DLD1 (cell line): ENCODE measurements around the gene DNAH14.
"Not testable (repeated sequence)": the region's sequence is repeated elsewhere in the genome, so short reads cannot be mapped to it uniquely, and the experiment has no call there.

Source experiments
- in situ Hi-C: cut with HindIII; loops from 2 replicates; pipeline ENCODE4 v1.10.0; 2017; ENCODE audit warnings: low sequenced_read_pairs

DNAH14 gene

DNA sequence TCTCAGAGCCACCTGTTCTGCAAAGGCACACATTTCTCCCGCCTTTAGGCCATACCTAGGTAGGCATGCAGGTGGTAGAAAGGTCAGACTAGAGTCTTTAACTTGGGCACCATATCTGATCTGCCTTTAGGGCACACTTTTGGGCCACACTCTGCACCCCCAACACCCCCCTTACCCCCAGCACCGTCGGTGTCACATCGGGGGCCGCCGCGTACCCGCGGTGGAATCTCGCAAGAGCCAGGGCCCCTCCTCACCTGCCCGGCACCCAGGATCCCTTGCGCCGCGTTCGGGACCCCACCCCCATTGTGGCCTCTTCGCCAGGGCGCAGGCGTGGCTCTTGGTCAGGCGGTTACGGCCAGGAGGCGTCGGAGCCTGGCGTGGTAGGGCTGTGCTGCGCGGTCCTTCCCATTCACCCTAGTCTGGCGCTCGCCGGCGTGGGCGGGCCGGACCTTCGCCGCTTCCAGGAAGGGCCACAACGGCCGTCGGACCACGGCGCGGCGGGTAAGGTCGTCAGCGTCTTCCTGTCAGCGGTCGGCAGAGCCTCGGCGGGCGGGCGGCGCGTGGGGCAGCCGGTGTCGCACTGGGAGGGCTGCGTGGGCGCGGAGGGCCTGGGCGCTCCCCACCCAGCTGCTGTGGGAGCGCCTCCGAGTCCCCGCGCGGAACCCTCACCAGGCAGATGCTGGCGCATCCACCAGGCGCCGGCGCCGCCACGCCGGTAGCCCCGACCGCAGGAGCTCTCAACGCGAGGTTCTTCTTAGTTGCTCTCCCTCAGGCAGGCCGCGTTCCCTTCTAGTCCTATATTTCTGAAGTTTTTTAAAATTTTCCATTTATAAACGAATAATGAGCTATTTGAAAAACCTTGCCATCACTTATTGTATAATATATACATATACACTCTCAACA, at the start of gene DNAH14:
TSS of gene DNAH14 (plus strand) at position 341 of the 903 bp plus-strand sequence. CDS start 23,028 bp downstream, outside the sequence.
- in situ Hi-C loops = no loop called here

DNA sequence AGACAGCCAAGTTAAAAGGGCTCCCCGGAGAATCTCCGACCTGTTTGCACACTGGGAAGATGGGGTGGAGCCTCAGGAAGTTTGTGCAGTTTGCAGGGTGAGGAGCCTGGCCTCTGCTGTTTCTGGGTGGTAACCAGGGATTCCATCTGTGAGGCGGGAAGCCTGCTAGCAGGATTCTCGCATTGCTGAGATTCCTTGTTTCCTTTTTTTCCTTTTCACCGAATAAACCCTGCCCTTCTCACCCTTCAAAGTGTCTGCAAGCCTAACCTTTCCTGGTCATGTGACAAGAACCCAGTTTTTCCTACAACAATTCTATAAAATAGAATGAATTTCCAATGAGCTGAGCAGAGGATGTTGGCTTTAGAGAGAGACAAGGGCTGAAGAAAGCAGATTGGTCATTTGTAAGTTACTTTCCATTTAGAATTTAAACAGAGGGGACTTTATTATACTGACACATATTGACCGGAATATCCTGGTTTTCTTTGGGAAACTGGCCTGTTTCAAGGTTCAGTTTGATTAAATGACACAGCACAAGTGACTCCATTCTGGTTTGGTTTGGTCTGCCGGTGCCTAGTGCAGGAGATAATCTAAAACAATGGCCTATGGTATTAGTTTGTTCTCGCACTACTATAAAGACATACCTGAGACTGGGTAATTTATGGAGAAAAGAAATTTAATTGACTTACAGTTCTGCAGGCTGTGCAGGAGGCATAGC, 48.7 kb upstream of the DNAH14 start:
- in situ Hi-C loops = no loop called here

DNA sequence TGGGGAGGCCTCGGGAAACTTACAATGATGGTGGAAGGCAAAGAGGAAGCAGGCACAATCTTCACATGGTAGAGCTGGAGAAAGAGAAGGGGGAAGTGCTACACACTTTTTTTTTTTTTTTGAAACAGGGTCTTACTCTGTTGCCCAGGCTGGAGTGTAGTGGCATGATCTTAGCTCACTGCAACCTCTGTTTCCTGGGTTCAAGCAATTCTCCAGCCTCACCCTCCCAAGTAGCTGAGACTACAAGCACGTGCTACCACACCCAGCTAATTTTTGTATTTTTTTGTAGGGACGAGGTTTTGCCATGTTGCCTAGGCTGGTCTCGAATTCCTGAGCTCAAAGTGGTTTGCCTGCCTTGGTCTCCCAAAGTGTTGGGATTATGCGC, 48.2 kb upstream of the DNAH14 start:
- in situ Hi-C loops = not testable (repeated sequence)

DNA sequence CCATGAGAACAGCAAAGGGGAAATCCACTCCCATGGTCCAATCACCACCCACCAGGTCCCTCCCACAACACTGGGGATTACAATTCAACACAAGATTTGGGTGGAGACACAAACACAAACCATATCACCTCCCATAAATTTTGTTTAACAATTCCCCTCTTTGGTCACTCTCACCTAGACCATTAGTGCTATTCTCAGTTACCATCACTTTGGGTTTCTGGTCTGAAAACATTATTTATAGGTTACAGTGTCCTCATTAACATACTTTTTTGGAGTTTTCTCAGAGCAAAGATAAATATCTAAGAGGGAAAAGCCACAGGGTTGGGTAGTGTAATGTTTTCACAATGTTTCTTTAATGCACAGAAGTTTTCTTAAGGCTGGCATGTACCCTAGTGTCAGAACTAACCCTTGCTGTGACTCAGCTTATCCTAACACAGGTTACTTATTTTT, 47.7 kb upstream of the DNAH14 start:
- in situ Hi-C loops = no loop called here

DNA sequence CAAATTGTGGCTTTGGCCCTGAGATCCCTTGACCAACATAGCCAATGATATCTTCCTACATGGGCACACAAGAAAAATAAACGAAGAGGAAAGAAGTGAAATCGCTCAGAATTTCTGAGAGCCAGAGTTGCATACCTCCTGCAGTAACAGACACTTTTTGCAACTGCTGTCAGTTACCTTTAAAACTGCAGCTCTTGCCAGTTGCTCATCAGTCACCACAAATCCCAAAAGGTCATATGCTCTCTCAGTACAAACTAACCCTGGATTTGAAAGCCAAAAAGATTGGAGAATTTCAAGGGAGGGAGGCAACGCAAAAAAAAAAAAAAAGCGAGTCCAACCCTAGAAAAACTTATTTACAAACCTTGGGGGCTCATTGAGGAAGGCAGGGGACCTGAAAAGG, 47.2 kb upstream of the DNAH14 start:
- in situ Hi-C loops = no loop called here

DNA sequence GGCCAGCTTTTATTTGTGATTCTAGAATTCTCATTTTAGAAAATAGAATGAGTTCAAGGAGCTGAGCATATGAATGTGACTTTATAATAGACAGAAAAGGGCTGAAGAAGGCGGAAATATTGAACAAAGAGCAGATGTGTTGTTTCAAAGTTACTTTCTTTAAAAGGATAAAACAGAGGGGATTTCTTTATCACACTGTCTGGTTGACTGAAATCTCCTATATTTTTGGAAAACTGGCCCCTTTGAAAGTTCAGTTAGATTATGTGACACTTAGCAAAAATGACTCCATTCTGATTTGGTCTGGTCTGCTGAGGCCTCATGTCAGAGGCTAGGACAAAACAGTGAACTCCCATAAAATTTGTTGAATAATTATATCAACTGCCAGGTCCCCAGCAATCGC, 46.4 kb upstream of the DNAH14 start:
- in situ Hi-C loops = no loop called here

DNA sequence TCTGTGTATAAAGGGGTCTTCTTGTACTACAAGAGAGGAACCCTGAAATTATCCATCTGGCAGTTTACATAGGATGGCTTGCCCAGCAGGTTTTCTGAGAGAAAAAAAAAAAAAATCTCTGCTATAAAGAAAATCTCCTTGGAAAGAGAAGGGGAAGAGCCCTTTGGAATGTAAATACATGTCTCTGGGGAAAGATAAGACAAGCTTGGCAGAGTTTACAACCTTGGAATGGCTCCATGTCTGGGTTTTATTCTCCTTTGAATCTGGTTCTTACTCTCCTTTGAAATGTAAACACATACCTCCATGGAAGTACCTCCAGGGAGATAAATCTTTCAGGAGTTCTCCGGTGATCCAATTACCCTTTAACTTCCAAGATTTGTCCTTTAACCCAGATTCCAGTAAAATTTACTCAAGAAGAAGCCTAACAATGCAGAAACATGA, 45.1 kb upstream of the DNAH14 start:
- in situ Hi-C loops = no loop called here

DNA sequence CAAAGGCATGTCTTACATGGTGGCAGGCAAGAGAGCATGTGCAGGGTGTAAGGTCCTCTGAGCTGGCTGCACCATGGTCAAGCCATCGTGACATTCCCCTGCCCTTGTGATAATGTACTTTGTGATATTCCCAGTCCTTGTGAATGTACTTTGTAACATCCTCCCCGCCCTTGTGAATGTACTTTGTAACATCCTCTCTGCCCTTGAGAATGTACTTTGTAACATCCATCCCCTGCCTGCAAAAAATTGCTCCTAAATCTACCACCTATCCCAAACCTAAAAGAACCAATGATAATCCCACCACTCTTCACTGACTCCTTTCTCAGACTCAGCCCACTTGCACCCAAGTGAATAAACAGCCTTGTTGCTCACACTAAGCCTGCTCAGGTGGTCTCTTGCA, 44.1 kb upstream of the DNAH14 start:
- in situ Hi-C loops = not testable (repeated sequence)

DNA sequence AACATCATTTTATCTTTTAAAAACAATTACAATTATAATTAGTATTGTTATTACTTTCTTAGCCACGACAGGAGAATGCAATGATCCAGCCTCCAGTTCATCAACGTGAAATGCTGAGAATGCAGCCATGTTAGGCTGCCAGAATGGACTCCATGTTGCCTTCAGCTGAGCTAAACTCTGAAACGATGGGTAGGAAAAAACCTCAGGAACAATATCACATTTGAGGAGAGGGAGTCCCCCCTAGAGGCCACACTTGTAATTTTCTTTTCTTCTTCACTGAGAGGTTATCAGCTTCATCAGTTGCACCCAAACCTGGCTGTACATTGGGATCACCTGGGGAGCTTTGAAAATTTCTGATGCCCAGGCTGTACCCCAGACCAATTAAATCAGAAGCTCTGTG, 34.6 kb upstream of the DNAH14 start:
- in situ Hi-C loops = no loop called here

DNA sequence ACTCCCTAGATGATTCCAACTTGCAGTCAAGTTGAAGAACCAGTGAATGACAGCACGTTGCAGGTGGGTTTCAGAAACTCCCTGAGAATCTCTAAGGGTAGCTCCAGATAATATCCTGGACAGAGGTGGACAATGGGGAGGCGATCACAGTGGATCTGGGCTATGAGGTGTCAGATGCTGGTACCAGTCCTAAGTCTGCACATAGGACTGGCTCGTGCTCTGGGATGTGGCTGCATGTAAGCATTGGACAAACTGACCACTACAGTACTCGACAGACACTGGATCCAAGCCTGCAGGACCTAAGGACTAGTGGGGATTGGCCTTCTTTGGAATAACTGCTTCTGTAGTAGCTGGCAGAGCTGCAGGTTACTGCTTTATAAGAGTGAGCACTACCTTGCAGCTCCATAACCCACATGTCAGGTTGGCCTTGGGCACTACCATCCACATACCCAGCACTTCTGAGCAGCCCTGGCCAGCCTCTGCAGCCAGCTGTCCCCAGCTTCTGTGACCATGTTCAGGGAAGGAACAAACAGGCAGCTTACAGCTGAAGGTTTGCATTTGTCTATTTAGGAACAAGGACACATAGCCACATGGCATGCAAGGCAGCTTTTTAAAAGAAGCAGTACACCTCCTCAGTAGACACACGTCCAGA, 33.2 kb upstream of the DNAH14 start:
- in situ Hi-C loops = no loop called here

DNA sequence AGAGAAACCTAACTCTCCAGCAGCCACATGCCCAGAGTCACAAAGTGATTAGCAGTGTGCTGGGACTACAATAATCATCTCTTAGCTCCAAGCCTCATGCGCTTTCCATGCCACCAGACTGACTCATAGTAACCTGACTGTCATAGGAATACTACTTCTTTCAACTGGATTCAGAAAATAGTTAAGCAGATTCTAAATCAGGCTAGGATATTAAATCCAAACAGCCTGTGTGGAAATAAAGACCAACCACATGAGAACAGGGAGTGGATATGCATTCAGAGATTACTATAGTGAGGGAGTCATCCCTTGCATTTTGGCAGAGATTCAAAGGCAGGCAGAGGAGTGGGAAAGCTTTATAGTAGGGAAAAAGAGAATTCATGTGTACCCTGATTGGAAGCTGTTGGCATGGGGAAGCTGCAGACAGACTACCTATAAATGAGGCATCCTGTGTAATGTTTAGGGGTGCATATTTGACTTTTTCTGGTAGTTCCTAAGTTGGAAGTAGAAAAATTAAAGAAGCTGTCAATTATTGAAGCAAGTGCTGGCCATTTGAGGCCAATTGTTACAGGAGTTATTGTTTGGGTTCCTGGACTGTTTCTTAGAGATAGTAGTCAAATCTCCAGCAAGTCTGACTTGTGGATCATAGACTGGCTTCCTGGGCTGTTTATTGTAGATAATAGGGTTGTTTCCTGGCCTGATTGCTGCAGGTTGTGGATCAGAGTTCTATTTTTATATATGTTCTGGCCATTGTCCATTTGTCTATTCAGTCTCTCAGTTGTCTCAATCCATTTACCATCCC, 31.7 kb upstream of the DNAH14 start:
- in situ Hi-C loops = no loop called here

DNA sequence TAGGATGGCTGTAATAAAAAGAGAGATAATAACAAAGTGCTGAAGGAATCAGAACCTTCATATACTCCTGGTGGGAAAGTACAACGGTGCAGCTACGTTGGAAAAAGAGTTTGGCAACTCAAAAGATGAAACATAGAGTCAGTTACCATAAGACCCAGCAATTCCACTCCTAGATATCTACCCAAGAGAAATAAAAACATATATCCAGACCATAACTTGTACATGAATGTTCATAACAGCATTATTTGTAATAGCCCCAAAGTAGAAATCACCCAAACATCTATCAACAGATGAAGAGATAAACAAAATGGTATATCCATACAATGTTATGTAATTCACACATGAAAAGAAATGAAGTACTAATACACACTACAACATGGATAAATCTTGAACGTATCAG, 30.5 kb upstream of the DNAH14 start:
- in situ Hi-C loops = no loop called here

DNA sequence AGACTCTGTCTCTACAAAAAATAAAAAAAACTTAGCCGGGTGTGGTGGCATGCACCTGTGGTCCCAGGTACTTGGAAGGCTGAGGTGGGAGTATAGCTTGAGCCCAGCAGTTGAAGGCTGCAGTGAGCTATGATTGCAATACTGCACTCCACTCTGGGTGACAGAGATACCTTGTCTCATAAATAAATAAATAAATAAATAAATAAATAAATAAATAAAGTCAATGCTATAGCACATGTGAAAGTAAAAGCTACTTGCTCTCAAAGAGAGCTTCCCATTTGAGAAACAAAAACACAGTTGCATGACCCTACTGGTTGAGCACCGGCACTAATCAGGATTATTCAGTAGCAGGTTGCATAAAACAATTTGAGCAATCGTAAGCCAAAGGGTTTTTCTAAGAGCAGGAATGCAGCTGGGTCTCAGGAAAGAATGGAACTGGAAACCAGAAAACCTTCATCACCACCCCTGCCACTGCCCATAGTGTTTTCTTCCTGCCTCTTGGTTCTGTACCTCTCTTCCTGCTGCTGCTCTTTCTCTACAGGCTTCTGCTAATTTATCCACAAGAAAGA, 29.3 kb upstream of the DNAH14 start:
- in situ Hi-C loops = no loop called here

DNA sequence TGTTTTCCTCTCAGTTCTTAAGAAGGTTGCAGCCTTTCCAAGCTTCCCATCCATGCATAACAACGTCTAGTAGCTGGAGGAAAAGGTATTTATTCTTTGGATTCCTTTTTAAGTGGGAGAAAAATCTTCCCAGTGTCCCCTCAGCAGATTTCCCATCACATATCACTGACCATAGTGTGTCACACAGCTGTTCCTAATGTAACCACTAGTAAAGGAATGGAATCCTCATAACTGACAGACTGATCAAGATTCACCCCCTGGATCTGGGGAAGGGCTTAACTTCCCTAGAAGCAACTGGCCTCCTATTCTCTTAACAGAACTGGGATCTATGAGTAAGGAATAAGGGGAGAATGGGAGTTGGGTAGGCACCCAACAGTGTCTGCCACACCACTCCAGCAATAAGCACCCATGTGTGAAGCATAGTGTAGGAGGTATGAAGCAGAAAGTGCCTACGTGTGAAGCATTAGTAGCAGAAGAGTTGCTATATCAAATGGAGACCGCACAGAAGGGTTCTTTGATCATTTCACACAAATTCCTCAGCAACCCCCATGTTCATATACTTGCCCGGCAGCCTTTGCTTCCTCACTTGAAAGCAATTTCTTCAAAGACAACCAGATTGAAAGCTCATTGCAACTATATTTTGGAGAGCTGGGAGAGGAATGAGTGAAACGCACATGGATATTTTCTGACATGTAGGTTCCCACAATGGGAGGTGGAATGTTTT, 28.2 kb upstream of the DNAH14 start:
- in situ Hi-C loops = no loop called here

DNA sequence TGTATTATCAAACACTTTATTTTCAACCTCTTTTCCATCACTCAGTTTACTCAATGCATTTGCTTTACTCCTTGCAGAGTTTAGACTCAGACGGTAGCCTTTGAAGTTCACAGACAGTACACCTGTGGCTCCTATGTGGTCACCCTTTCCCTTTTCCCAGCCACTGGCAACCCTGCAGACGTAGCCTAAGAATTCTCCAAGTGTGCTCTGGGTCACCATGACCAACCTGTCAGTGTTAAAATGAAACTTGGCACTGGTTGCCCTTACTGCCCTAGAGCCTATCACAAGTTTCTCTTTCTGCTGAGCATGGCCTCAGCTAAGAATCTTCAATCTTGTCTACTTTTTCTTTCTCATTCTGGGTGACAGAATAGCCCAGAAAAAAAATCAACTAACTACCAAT, 25.5 kb upstream of the DNAH14 start:
- in situ Hi-C loops = no loop called here

DNA sequence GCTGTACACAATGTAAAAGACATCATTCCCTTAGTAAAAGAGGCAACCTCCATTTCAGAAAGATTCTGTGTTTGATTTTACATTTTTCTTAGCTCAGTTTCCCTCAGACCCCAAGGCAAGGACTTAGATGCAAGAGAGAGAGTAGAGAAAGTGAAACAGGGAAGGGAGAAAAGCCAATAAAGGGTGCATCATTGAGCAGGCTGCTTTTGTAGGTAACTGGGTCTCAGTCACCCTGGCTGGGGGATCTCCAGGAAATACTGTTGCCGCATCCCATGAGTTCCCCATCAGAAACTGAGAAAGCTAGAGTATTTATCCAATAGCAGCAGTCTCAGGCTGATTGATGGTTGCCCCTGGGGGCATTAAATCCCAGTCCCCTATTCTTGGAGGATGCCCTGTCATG, 23.1 kb upstream of the DNAH14 start:
- in situ Hi-C loops = no loop called here

DNA sequence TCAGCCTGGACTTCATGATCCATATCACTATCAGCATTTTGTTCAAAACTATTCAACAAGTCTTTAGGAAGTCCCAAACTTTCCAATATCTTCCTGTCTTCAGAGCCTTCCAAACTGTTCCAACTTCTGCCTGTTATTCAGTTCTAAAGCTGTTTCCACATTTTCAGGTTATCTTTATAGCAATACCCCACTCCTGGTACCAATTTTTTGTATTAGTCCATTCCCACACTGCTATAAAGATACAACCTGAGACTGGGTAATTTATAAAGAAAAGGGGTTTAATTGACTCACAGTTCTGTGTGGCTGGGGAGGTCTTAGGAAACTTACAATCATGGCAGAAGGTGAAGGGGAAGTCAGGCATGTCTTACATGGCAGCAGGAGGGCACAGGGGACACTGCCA, 18.3 kb upstream of the DNAH14 start:
- in situ Hi-C loops = no loop called here

DNA sequence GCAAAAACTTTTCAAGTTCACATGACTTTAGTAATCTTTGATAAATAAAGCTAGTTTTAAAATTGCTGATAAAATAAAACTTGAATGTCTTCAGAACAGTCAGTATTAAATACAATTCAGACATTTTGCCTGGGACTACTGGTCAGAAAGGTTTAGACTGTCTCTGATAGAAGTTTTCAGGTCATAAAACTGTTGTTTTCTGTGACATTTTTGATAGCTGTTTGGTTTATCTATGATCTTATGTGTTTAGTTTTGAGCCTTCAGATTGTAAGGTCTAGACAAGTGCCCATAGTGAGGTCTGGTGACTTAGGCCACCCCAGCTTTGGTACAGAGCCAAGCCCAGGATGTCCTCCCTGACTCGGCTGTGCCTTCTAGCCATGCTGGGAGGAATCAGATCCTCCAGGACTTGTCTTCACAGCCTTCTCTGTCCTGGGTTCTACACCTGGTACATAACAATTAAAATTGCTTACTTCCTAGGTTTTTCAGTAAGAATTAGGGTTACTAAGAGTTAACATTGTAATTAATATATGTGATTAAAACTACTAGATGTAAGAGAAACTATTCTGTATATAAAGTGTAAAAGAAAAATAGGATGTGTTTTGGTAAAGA, 15.1 kb upstream of the DNAH14 start:
- in situ Hi-C loops = no loop called here

DNA sequence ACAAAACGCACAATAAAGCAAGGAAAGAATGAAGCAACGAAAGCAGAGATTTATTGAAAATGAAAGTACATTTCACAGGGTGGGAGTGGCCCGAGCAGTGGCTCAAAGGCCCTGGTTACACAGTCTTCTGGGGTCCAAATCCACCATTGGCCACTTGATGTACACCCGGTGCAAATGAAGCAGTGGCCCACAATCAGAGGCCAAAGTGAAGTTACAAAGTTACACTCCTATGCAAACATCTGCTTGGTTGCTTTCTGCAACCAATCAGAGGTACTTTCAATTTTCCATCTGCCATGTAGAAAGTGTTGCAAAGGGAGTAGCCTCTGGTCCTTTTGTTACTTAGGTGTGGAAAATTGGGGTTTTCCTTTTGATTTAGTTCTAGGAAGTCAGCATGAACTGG, 10.0 kb upstream of the DNAH14 start:
- in situ Hi-C loops = no loop called here
